ACC112 (cell line): Measurements from ENCODE around the gene ATP6V1A.
A peak's percentile ranks its signal among the peaks of the same experiment; 100 is the strongest.

ENCODE experiments used
- H2AFZ ChIP-seq: fragments of 200-600 bp; sonication (generic); one replicate; pipeline ENCODE4 v1.6.0; 2017; ENCODE audit warnings: antibody characterized with exemption, low read length; ENCODE audit not compliant: unreplicated experiment
- H3K27ac ChIP-seq: fragments of 200-600 bp; sonication (generic); 2 replicates; pipeline ENCODE4 v1.5.1; 2014; ENCODE audit warnings: low read depth, mild to moderate bottlenecking, antibody characterized with exemption, low read length, moderate library complexity
- H3K27me3 ChIP-seq: fragments of 200-600 bp; sonication (generic); 2 replicates; pipeline ENCODE4 v1.6.1; 2014; ENCODE audit warnings: mild to moderate bottlenecking, antibody characterized with exemption, low read length, moderate library complexity, mixed read lengths; ENCODE audit not compliant: insufficient read depth
- H3K36me3 ChIP-seq: fragments of 200-600 bp; sonication (generic); 2 replicates; pipeline ENCODE4 v1.6.1; 2016; ENCODE audit warnings: mild to moderate bottlenecking, antibody characterized with exemption, low read length, moderate library complexity, mixed read lengths; ENCODE audit not compliant: insufficient read depth
- H3K4me1 ChIP-seq: fragments of 200-600 bp; sonication (generic); one replicate; pipeline ENCODE4 v1.6.1; 2016; ENCODE audit warnings: low read length, mixed read lengths; ENCODE audit not compliant: insufficient read depth, unreplicated experiment, control insufficient read depth
- H3K4me3 ChIP-seq: fragments of 200-600 bp; sonication (generic); 2 replicates; pipeline ENCODE4 v1.5.1; 2014; ENCODE audit warnings: mild to moderate bottlenecking, low read depth, low read length
- H3K79me2 ChIP-seq: fragments of 200-600 bp; sonication (generic); one replicate; pipeline ENCODE4 v1.6.0; 2016; ENCODE audit warnings: low read length; ENCODE audit not compliant: control insufficient read depth, unreplicated experiment, insufficient read depth

Gene ATP6V1A

DNA sequence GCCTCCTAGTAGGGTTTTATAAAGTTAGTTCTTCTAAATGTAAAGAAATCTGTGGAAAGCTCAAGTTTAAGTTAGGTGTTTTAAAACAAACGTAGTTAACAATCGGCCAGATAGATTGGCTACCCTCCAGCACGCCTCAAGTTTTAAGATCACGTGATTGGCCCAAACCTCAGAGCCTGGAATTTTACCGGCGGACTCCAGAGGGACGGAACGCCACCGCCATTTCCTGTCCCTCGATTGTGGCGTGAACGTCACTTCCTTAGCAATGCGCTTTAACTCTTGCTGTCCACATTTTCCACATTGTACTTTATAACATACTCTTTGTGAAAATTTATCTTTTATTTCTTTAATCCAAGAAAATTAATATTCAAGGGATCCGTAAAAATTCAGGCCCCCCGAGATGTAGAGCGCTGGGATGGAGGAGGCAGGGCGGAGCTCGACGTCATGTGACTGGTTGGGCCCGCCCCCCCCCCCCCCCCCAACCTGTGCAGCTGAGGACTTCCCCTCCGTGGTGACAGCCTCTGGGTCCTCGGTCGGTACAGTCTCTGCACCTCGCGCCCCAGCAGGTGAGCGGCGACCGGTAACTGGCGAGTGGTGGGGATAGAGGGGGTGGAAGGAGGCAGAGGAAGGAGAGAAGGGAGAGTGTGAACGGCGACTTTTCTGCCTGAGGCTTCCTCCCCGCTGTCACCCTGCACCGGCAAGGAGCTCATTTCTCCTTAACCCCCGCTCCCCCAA lies at the start of gene ATP6V1A:
Gene ATP6V1A (plus strand): TSS at position 488 of the 735 bp plus-strand sequence. CDS start 31,719 bp downstream, outside the sequence.
- peak within 1 kb of the TSS; percentile 77 for H2AFZ ChIP-seq
- no peaks in the 10 kb centered on the region for H3K36me3 ChIP-seq
- H3K27ac ChIP-seq = peak within 1 kb of the TSS; percentile 100
- H3K4me3 ChIP-seq = peak within 1 kb of the TSS; percentile 84
- H3K4me1 ChIP-seq = peaks cover 37% of the 10 kb centered on the region
- peaks cover 76% of the 10 kb centered on the region for H3K79me2 ChIP-seq
- no peaks in the 10 kb centered on the region for H3K27me3 ChIP-seq

DNA sequence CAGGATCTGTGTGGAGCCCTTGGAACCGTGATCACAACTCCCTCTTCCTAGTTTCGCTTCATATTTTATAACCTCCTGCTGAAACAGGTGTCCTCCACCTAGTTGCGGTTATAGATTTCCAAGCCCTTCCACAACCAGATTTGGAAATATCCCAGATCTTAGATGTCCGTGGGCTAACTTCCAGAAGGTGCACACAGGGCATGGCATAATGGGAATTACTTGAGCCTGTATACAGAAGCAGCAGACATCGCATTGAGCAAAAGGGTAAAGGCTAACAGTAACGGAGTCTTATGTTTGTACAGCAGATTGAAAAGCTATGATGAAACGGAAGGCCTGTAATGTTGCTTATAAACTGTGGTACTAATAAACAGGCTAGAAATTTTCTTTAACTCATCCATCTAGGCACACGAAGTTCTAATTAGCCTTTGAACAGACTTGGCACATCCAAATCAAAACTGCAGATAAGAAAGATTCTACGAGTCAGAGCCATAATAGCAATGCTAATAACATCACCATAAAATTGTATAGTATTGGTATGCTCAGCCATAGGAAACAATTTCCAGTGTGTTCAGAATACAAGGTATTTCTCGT lies 49.2 kb upstream of the ATP6V1A start:
- no peaks in the 10 kb centered on the region for H3K36me3 ChIP-seq
- peak overlapping the region; percentile 37; the same call in 1 of the 2 replicates for H3K27ac ChIP-seq

DNA sequence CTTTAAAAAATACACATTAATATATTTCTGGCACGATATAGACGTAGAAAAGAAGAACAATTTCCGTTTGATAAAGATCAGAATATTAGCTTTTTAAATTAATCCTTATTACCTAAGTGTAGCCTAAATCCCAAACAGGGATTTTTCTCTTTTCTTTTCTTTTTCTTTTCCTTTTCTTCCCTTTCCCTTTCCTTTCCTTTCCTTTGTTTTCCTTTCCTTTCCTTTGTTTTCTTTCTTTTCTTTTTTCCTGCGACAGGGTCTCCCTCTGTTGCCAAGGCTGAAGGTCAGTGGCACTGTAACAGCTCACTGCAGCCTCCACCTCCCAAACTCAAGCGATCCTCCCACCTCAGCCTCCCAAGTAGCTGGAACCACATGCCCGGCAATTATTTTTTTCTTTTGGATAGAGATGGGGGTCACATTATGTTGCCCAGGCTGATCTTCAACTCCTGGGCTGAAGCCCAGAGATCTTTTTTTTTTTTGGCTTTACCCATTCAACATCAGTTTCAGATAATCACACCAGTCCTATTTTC lies 48.6 kb upstream of the ATP6V1A start:
- peaks cover 21% of the 10 kb centered on the region for H3K4me1 ChIP-seq

More for the DNA sequence above, 49.2 kb upstream of the ATP6V1A start:
- H3K79me2 ChIP-seq = peaks cover 15% of the 10 kb centered on the region
- peak overlapping the region; percentile 91 for H3K4me3 ChIP-seq
- H3K4me1 ChIP-seq = peaks cover 21% of the 10 kb centered on the region
- no peaks in the 10 kb centered on the region for H3K27me3 ChIP-seq
- H2AFZ ChIP-seq = peak overlapping the region; percentile 89

DNA sequence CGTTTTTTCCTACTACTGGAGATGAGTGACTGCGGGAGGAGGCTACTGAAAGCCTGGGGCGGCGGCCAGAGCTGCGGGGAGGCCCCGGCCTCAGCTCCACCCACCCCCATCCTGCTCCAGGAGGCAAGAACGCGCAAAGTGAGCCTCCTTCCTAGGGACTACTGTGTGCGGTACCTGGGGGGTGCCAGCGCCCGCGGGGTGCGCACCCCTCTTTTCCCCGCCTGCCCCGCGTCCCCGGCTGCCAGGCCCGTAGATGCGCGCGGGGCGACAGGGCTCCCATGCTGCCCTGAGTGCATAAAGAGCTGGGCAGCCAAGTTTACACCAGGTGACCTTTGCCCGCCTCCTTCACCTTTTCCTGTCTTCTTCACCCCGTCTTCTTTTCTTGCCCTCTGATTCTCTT lies 47.9 kb upstream of the ATP6V1A start:
- peak overlapping the region; percentile 91 for H3K4me3 ChIP-seq
- H3K79me2 ChIP-seq = peaks cover 14% of the 10 kb centered on the region
- H2AFZ ChIP-seq = peak overlapping the region; percentile 100
- no peaks in the 10 kb centered on the region for H3K27me3 ChIP-seq
- no peaks in the 10 kb centered on the region for H3K36me3 ChIP-seq
- H3K27ac ChIP-seq = no peak overlapping the region
- H3K4me1 ChIP-seq = peaks cover 21% of the 10 kb centered on the region

More for the DNA sequence above, 48.6 kb upstream of the ATP6V1A start:
- no peaks in the 10 kb centered on the region for H3K27me3 ChIP-seq
- peak overlapping the region; percentile 100 for H2AFZ ChIP-seq
- peak overlapping the region; percentile 91 for H3K4me3 ChIP-seq
- 0 out of 2 replicates have a peak overlapping the region, but pooled peaks have one; percentile 37 for H3K27ac ChIP-seq
- H3K36me3 ChIP-seq = no peaks in the 10 kb centered on the region
- H3K79me2 ChIP-seq = peaks cover 15% of the 10 kb centered on the region

DNA sequence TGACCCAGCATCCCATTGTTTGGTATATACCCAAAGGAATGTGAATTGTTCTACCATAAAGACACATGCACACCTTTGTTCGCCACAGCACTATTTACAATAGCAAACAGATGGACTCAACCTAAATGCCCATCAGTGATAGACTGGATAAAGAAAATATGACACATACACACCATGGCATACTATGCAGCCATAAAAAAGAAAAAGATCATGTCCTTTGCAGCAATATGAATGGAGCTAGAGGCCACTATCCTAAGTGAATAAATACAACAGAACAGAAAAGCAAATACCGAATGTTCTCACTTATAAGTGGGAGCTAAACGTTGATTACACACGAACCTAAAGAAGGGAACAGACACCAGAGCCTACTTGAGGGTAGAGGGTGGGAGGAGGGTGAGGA lies 39.0 kb upstream of the ATP6V1A start:
- Histone ChIP-seq H3K79me2 (no peaks in the 10 kb centered on the region), H3K27ac (no peak overlapping the region), H3K4me1 (no peaks in the 10 kb centered on the region), H3K4me3 (no peak overlapping the region), H2AFZ (no peak overlapping the region), H3K36me3 (no peaks in the 10 kb centered on the region), H3K27me3 (no peaks in the 10 kb centered on the region)

DNA sequence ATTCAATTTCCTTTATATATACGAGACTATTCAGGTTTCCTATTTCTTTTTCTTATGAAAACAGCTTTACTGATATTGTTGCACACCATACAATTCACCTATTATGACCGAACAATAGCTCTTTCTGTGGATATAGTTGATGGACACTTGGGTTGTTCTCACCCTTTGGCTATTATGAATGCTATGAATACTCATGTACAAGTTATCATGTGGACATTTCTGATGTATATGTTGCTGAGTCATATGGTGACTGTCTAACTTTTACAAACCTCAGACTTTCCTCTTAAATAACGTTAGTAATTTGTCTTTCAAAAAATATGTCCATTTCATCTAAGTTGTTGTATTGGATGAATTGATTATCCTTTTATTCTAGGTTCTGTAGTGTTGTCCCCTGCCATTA lies 34.7 kb upstream of the ATP6V1A start:
- Histone ChIP-seq H3K4me1 (peaks cover 9% of the 10 kb centered on the region), H3K27me3 (no peaks in the 10 kb centered on the region), H3K27ac (no peak overlapping the region), H3K36me3 (peaks cover 9% of the 10 kb centered on the region; the same call in 1 of the 2 replicates), H3K4me3 (no peak overlapping the region), H3K79me2 (no peaks in the 10 kb centered on the region), H2AFZ (no peak overlapping the region)

DNA sequence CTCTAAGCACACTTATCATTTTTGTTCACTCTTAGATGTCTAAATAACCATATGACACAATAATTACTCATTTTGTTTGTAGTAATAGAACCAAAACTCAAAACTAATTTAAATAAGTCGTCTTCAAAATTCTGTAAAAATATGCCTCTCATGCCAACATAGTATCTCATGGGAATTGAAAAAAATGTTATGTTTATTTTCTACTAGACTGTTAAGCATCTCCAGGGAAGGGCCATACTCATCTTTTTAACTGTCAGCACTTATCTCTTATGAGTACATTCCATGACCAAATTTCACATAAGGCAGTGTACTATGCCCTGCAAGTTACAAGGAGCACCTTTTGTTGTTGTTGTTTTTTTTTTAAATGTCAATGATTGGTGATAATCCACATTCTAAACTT lies 32.1 kb upstream of the ATP6V1A start:
- H3K27ac ChIP-seq = no peak overlapping the region
- H3K27me3 ChIP-seq = no peaks in the 10 kb centered on the region
- H3K36me3 ChIP-seq = peaks cover 20% of the 10 kb centered on the region; the same call in 1 of the 2 replicates
- no peak overlapping the region for H2AFZ ChIP-seq
- no peaks in the 10 kb centered on the region for H3K79me2 ChIP-seq
- peaks cover 12% of the 10 kb centered on the region for H3K4me1 ChIP-seq
- no peak overlapping the region for H3K4me3 ChIP-seq

DNA sequence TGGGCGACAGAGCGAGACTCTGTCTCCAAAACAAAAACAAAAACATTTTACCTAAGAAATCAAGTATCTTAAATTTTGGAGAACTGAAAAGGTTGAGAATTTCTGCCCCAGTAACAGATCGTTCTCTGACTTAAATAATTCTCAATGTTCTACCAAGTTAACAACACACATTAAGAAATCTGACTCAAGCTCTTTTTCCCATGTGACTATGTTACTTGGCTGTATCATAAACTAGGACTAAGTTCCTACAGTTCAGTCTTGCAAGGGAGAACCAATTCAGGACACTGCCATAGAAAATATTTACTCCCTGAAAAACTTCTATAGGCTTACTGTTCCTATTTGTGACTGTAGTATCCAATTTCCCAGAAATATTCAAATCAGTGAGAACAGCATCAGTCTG lies 29.5 kb upstream of the ATP6V1A start:
- H2AFZ ChIP-seq = no peak overlapping the region
- no peaks in the 10 kb centered on the region for H3K79me2 ChIP-seq
- H3K27me3 ChIP-seq = no peaks in the 10 kb centered on the region
- no peak overlapping the region for H3K27ac ChIP-seq
- H3K36me3 ChIP-seq = peaks cover 43% of the 10 kb centered on the region
- H3K4me1 ChIP-seq = peaks cover 15% of the 10 kb centered on the region
- no peak overlapping the region for H3K4me3 ChIP-seq

DNA sequence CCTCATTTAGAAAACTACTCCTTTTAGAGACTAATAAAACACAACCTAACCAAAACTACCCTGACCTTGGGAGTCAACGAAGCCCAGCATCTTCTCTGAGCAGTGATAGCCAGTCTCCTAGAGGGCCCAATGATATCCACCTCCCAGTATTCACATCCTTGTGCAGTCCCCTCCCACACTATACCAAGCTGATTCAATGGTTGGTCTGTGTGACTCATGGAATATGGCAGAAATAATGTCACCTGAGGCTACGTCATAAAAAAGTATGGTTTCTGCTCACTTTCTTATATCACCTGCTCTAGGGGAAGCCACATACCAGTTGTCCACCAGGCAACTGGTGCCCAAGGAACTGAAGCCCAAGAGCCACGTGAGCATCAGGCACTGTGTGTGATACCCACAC lies 29.0 kb upstream of the ATP6V1A start:
- H3K4me1 ChIP-seq = peaks cover 18% of the 10 kb centered on the region
- H3K27me3 ChIP-seq = no peaks in the 10 kb centered on the region
- H3K36me3 ChIP-seq = peaks cover 48% of the 10 kb centered on the region
- no peak overlapping the region for H3K4me3 ChIP-seq
- H3K79me2 ChIP-seq = no peaks in the 10 kb centered on the region
- H2AFZ ChIP-seq = no peak overlapping the region
- no peak overlapping the region for H3K27ac ChIP-seq

DNA sequence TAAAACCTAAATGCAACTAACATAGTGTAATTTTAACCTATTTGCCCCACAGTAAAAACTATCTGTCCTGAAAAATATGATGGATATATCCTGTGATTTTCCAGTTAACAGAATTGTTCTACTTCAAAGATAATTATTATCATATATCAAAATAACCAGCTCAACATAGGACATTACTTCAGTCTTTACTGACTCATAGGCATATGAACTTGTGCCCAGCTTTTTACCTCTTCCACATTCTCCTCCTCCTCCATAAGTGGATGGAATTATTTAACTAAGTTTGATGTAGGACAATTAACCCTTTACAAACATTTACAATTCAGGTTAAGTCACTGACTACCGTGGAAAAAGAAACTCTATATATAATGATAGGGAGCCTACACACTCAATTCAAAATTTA lies 27.5 kb upstream of the ATP6V1A start:
- Histone ChIP-seq H3K4me1 (peaks cover 18% of the 10 kb centered on the region), H2AFZ (no peak overlapping the region), H3K27ac (no peak overlapping the region), H3K4me3 (no peak overlapping the region), H3K79me2 (peaks cover 12% of the 10 kb centered on the region), H3K27me3 (no peaks in the 10 kb centered on the region), H3K36me3 (peaks cover 56% of the 10 kb centered on the region)
